Measurements from ENCODE around the gene MS4A13. TPM values are rescaled to one million over a fixed set of nuclear protein-coding genes. Genes with fewer than 3 reads are reported as not detected.

MS4A13 gene
- total RNA-seq, result not detected in 2 replicates

GRCh38 chr11:60515144-60515855, at the start of gene MS4A13:
Gene MS4A13 (plus strand): TSS chr11:60515392. CDS start chr11:60518084, 2,692 bp downstream.

DNA sequence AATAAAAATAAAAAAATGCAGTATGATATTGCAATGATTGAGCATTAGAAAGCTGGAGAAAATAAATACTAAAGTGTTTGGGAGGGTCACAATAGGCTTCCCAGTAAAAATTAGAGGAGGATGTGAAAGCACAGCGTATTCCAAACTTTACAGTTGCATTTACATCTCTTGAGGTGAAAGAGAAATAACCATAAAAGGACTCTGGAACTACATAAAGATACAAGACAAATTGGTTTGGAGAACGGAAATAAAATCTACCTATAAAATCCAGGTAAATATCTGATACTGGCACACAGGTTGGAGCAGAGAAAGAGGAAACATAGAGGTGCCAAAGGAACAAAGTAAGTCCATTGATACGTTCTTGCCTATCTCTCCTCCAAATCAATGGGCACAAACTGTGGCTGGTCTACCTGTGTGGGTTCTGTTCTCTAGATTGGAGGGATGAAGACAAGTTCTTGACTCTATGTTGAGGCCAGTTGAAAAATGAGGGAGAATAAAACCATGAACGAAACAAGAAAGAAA, 22.6 kb upstream of the MS4A13 start, which contains the start of gene MS4A12:
TSS of gene MS4A12 (plus strand) at position 291 of the 522 bp plus-strand sequence. CDS start 4,541 bp downstream, outside the sequence.

Other genes starting within 250 kb of the MS4A13 start
- gene MS4A4A, start 234.7 kb upstream of the MS4A13 start, total RNA-seq, result not detected in 2 replicates
- gene MS4A6E, start 188.1 kb upstream of the MS4A13 start, total RNA-seq, result not detected in 2 replicates
- gene MS4A7, start 136.9 kb upstream of the MS4A13 start, total RNA-seq, result not detected in 2 replicates
- not detected in 2 replicates for gene MS4A14, start 118.9 kb upstream of the MS4A13 start, total RNA-seq
- not detected in 2 replicates for gene MS4A5, start 85.8 kb upstream of the MS4A13 start, total RNA-seq
- not detected in 2 replicates for gene MS4A1, start 59.5 kb upstream of the MS4A13 start, total RNA-seq
- not detected in 2 replicates for gene MS4A12, start 22.6 kb upstream of the MS4A13 start, total RNA-seq
- not detected in 2 replicates for gene MS4A8, start 184.2 kb downstream of the MS4A13 start, total RNA-seq
- not detected in 2 replicates for gene MS4A18, start 209.3 kb downstream of the MS4A13 start, total RNA-seq
- gene MS4A15, start 241.5 kb downstream of the MS4A13 start, total RNA-seq, result not detected in 2 replicates